Measurements from ENCODE around the gene GRIN2B.

GRIN2B gene

DNA sequence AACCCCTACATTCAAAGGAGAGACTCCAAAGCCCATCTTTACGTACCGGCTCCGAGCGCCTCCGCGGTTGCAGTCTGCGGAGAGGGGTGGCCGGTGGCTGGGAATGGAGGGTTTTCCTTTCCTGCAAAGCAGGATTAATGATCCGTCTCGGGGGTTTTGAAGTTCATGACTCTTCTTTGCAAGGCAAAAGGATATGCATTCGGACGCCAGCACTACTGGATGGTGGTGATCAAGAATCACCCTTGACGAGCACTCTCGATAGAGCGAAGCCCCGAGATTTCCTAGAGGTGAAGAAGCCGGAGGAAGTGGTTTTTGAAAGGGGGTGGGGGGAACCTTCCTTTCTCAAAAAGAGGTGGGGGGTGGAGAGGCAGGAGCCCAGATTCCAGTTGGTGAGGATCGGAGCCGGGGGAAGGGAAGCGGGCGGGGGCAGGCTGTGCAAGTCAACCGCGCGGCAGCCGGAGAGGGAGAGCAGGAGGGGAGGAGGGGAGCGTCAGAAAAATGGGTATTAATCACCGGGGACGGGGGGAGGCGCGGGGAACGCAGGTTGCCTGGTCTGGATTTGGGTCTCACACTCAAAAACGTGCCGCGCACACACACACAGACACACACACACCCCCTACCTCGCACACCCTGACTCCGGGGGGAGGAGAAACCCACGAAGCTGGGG lies at the start of gene GRIN2B:
GRIN2B (minus strand) TSS at position 307 of the 667 bp plus-strand sequence. CDS start 115,394 bp downstream, outside the sequence.
- DNase-seq (ENCODE audit: low spot score): no peak

DNA sequence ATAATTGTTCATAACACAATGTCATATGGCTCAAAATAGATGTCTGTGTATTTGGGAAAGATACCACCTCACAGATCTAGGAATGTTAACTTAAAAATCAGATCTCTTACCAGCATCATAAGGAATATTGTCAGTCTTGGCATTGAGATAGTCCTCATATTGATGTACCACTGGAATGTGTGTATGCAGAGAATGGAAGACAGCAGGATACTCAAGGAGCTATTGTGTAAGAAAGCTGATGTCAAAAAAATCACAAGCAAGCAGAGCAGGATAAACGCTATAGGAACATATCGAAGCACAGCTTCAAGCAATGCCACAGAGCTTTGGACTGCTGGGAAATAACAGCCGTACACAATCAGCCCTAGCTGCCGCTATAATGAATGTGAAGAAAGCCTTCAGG lies 45.1 kb upstream of the GRIN2B start:
- no peak for DNase-seq (ENCODE audit: low spot score)

DNA sequence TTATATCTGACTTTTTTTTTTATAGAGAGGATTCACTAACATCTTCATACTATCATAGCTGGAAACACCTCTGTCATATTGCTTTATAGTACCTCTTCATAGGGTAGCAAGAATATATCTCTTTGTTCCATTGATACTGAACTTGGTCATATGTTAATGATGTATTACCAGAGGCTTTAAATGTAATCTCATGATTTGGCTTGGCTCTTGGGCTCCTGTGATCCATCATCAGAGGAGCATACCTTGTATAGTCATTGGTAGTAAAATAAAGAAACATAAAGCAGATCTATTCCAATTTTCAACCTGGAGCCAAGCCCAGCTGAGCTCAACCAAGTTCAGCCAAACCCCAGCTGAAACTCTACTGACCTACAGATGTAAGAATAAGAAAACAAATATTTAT lies 43.2 kb upstream of the GRIN2B start:
- no peak for DNase-seq (ENCODE audit: low spot score)

DNA sequence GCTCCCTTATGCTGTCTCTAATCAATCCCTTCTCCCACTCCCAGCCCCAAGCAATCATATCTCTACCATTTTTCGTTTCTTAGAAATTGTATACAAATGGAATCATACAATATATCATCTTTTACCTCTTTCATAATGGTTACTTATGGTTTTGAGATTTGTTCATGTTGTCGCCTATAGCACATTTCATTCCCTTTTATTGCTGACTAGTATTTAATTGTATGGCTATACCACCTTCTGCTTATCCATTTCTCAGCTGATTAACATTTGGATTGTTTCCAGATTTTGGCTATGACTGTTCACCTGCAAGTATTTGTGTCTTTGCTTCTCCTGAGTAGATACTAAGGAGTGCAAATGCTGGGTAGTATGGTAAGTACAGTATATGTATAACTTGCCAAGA lies 36.7 kb upstream of the GRIN2B start:
- DNase-seq (ENCODE audit: low spot score): no peak

DNA sequence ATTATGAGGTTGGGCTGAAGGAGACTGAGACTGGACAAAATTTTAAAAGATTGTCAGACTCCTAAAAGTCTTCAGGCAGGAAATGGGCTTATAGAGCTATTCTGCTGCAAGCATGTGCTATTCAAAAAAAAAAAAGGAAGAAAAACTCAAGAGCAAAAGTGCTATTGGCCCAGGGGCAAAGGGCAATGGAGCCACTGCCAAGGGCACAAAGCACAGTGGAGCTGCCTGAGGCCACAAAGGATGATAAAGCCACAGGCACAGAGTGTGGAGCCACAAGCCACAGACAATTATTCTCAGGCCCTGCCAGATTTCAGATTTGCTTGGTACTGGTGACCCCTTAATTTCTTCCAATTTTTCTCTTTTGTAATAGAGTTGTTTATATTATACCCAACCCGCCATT lies 29.6 kb upstream of the GRIN2B start:
- no peak for DNase-seq (ENCODE audit: low spot score)

DNA sequence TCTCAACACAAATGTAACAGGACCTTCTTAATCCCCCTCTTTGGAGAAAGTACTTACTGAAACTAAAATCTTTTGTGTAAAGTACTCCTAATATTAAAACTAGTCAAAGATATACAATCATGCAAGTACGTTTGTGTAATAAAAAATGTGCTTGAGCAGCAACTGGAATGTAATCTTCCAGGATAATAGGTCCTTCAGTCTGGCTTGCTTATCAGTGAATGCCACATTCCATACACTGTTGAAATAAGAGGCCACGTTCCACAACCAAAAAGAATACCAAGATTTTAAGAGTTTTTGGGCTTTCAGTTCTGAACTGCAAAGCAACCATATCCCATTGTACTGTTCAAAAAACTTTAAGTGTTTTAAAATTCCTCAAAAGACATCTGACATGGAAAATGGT lies 26.2 kb upstream of the GRIN2B start:
- DNase-seq (ENCODE audit: low spot score): no peak

DNA sequence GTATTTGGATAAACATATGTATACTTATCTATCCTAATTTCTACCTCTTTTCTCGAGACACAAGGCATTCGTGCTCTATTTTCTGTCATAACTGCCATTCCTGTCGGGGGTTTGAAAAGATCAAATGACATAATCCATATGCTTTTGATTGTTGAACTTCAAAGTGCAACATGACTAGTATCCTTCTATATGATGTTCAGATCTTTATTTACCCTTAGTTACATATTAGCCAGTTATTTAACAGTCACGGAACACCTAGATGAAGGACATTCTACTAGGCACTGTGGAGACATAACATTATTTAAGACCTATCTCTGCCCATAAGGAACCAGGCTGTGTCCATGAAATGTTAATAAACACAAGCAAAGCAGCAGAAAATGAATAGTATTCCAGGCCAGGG lies 11.2 kb upstream of the GRIN2B start:
- no peak for DNase-seq (ENCODE audit: low spot score)

DNA sequence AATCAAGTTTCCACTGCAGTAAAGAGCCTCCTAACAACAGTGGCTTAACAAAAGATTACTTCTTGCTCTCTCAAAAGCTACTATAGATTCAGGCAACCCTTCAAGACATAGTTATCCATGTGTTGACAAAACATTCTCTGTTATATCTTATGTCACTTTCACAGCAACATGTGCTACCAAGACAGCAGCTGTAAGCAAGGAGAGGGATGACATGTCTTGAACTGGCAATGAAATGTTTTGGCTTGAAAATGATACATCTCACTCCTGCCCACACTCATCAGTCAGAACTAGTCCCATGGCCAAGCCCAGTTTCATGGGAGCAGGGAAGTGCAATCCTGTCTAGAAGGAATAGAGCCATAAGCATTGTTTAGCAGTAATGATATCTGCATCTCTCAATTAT lies 10.7 kb upstream of the GRIN2B start:
- no peak for DNase-seq (ENCODE audit: low spot score)

DNA sequence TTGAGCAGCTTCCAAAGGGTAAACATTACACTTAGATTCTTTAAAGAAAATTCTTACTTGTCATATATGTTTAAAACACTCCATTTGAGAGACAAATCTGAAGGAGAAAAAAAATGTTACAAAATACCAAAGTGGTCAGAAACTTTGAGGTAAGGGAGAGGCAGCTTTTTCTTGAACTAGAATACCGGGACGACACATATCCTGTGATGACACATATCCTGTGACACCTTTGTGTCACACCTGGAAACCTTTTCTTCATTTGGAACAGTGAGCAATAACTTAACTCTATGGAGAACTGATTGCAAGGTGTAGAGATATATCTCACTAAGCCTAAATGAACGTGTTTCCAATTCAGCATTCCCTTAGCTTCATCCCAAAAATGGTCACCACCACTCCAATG lies 4.6 kb upstream of the GRIN2B start:
- no peak for DNase-seq (ENCODE audit: low spot score)

DNA sequence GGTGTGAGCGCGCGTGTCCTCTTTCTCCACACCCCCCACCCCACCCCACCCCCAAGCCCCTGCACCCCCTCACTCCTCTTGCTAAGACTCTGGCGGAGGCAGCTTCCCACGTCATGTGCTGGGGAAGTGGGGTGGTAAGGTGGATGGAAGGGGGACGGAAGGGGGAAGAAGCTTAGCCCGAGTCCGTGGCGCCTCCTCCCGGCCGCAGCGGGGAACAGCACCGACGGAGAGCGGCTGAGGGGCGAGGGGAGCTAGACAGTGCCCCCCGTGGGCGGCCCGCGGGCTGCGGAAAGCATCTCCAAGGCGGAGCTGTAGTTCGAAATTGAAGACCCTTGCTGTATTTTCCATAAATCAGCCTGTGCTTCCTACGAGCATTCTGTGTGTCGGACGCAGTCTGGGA lies 588 bp upstream of the GRIN2B start:
- DNase-seq (ENCODE audit: low spot score): no peak

DNA sequence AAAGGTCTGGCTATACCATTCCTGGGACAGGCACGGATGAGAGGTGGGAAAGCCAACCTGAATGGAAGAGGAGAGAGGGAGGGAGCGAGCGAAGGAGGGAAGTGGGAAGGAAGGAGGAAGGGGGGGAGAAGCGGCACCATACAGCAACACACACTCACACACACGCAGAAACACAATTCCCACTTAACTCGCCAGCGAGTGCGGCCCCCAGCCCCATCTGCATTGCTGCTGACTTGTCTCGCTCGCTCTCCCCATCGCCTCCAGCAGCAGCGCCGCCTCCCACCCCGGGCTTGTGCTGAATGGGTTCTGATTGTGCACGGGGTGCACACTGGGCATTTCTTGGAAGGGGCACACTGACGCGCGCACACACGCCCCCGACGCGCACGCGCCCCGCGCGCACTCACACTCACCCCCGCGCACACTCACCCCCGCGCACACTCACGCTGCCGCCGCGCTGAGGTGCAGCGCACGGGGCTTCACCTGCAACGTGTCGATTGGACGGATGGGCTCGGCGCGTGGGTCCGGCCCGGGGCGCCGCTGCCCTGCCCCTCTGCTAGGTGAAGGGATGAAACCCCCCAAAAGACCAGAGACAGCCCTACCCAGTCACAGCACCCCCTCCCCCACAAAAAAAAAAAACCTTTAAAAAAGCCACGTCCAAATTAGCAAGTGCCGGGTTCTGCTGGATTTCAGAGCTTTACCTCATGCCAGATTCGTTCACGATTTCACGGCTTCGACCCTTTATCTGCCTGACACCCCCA lies 685 bp downstream of the GRIN2B start:
- no peak for DNase-seq (ENCODE audit: low spot score)

DNA sequence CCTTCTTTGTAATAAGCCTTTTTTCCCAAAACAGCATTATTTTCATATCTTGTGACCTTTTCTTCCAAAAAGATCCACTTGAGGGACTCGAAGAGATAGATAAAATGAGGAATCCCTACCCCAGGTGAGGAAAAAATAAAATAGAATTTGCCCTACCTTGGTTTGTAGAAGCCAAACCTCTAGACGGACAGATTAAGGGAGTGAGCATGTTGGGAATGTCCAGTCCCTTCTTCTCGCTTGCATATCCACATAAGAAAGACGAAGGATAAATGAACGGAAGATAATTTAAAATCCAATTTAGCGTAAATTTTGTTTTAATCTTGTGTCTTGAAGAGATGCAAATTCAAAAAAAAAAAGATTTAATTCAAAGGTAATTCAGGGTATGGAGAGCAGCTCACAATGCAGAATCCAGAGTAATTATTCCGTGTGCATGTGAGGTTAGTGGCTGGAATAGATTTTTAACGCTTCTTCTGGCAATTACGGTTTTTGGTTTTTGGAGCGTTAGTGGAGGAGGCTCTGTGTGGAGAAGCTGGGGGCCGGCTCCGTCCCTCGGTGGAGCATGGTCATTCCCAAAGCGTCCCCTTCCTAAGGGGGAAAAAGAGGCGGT lies 1.5 kb downstream of the GRIN2B start:
- no peak for DNase-seq (ENCODE audit: low spot score)

DNA sequence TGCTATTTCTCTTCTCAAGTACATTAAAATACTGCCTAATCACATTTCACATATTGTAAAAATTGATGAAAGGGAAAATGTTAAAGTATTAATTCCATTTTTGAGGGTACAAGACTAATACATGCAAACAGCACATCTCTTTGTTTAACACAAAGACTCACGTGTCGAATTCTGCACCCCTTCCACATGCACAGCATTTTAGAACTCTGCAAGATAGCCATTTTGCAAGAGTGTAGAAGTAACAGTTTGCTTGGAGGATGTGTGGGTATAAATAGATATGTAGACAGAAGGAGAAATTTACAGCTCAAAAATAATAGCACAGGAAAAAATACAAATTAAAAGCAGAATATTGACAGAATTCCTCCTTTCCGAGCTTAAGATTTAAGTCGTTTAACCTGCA lies 2.5 kb downstream of the GRIN2B start:
- DNase-seq (ENCODE audit: low spot score): no peak

DNA sequence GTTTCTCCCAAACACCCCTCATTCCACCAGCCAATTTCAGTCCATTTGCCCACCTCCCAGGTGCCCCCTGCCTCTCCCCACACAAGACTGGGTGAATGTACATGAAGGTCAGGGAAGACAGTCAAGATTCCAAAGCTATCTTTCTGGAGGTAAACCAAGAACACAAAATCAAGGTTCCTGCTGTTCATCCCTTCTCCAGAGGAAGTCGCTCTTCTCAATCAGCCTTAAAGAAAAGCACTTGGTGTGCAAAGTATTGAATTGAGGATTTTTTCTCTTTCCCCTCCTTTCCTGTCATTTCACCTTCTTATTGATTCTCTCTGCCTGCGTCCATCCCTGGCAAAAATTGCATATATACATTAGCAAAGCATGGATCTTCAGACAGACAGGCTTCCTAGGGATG lies 4.5 kb downstream of the GRIN2B start:
- DNase-seq (ENCODE audit: low spot score): no peak

DNA sequence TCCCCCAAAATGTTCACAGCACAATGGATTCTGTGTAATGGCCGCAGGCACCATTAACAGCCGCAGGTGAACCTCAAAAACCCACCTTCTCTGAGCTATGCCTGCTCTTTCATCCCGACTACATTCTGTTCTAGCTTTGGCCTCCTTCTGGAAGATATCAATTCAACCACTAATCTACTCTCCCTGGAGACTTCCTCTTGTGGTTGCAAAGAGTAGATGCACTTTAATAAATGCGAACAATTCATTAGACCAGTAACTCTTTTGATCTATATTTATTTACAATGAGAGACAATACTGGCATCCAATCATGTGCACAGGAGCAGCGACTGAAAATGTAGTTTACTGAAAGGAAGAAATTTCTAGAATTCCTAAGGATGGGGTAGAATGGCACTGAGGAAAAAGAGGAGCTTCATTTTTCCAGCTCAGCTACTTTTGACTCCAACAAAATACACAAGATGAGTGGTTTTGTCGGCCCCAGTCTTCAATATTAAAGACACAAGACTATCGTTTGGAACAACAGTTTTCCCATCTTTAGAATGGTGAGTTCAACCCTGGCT lies 5.3 kb downstream of the GRIN2B start:
- DNase-seq (ENCODE audit: low spot score): no peak

DNA sequence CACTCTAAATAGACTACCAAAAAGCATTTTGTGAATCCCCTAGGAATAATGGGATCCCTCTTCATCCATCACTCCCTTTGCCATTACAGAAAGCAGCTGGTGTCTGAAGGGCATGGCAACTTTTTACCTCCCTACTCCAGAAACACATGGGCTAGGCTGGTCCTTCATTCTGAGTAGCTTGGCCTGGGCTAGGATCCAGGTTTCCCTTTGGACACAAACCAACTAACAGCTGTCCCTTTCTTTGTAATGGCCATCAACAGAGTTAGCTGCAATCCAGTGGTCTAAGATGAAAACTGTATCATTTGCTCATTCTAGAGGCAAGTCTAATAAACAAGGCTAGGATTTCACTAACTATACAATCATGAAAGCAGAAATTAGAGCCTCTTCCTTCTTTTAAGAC lies 7.4 kb downstream of the GRIN2B start:
- no peak for DNase-seq (ENCODE audit: low spot score)

DNA sequence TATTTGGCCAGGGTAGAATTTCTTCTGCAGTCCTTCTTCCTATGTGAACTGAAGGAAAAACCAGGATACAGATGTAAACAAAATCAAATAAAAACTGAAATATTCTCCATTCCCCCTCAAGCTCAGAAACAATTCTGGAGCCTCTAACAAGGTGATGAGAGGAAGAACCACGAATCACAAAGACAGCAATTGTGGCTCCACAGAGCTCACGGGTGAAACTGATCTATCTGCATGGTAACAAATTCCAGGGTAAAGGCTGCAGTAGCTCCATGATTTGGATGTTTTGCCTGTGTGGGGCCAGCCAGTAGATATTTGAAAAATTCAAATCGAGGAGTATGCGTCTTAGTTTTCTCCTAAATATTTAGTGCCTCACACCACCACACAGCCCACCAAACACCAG lies 10.6 kb downstream of the GRIN2B start:
- DNase-seq (ENCODE audit: low spot score): no peak

DNA sequence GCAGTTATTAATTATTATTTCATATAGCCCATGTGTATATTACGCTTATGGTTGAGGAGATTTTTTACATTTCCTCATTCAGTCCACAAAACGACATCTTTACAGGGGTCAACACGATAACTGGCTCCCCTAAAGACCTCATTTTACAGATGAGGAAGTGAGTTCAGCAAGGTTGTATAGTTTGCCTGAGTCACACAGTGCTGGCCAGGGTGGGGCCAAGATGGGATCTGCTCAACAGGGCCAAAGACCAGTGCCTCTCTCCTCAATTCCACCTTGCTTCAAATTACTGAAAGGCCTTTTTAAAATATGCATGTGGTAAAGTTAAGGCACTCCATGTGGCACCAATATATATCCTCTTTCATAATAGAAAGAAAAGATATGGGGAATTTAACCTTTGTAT lies 13.1 kb downstream of the GRIN2B start:
- DNase-seq (ENCODE audit: low spot score): no peak

DNA sequence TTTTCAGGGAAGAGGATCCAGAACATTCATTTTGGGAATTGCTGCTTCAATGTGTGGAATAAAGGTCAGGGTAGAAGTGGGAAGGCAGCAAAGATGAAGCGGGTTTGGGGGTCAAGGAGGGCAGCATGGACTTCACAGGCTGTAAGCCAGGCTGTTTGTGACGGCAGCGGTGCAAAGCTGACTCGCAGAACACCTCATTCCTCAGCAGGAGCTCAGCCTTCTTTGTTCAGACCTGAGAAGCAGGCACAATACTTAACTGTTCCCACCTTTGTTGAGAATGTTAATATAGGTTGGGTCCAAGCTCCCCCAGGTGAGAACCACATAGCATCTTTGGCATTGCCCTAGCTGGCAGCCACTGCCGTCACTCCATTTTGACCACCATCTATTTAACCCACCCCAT lies 16.7 kb downstream of the GRIN2B start:
- no peak for DNase-seq (ENCODE audit: low spot score)

DNA sequence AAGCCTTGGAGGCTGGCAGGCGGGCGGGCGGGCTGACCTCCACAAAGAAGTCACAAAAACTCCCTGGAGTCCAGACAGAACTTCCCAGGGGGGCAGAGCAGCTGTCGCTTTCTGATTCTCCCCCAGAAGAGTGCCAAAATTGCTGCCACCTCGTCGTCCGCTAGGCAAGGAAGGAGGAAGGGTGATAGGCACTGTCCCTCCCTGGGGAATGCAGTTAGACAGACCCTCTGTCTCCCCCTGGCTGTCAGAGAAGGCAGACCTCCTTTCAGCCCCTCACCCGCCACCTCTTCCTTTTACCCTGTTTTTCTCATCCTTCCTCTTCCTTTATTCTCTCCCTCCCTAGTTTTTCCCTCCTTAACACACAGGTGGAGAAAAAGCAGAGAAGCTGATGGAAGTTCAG lies 18.7 kb downstream of the GRIN2B start:
- no peak for DNase-seq (ENCODE audit: low spot score)

DNA sequence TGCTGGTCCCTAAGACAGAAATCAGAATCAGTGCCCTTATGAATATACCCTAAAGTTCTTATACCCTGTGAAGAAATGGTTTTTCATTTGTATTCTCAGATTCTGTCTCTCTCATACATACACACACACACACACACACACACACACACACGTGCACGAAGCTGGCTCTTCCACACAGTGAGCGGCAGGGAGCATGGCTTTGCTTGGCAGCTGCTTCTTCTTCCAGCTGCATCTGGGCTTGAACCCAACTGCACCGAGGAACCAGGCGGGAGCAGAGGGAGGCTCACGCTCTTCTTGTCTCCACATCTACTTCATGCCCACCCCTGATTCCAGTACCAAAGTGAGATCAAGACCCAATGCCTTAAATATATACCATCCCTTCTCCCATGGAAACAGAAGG lies 19.4 kb downstream of the GRIN2B start:
- no peak for DNase-seq (ENCODE audit: low spot score)

DNA sequence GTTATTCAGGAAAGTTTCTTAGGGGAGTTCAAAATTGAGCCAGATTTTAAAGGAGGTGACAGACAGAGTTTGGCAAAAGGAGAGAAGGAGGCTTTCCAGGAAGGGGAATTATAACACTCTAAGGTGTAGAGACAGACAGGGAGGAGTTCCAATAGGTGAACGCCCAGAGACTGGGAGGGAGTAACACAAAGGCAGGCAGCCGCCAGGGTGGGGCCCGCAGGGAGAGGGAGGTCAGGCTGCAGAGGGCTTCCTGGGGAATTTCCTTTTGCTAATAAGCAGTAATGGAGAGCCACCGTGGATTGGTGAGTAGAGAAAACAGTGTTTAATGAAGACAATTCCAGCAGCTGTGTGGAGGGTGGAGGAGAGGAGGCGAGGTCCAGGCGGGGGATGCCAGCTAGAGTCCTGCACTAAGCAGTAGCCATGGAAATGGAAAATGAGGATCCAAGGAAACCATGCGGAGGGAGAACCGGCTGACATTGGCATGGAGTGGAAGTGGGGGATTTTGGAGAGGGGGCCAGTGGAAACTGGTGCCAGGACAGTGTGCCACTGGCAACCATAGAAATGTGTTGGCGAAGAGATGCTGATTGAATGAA lies 22.2 kb downstream of the GRIN2B start:
- DNase-seq (ENCODE audit: low spot score): no peak

DNA sequence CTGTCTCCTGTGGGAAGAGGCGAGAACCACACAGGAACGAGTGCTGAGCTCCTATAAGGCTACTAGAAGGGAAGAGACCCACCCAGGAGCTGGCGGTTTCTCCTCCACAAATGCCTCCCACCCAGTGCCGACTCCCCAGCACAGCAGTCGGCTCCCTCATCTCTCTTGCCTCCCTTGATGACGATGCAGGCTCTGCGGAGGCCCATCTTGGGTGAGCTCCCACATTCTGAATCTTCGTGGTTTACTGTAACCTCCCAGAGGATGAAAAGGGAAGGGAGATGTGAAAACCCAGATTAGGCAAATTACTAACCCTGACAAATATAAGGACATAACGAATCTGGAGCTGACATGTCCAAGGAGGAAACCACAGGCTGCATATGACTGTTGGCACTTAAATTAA lies 23.8 kb downstream of the GRIN2B start:
- DNase-seq (ENCODE audit: low spot score): no peak

All from hepatic stellate cell (primary cell).